DOHH2 (cell line): ENCODE results near the gene THTPA.

Source experiments
- H3F3A ChIP-seq: fragments of 200-600 bp; sonication (generic), shearing (Covaris generic); 2 replicates; pipeline ENCODE4 v1.6.0; 2016; ENCODE audit warnings: antibody characterized with exemption, mild to moderate bottlenecking; ENCODE audit not compliant: control insufficient read depth, insufficient read depth
- H3K27ac ChIP-seq: fragments of 200-600 bp; sonication (generic); 2 replicates; pipeline ENCODE4 v1.5.1; 2014; ENCODE audit warnings: low read depth, mild to moderate bottlenecking, low read length, moderate library complexity
- H3K27me3 ChIP-seq: fragments of 200-600 bp; sonication (generic); 2 replicates; pipeline ENCODE4 v1.6.1; 2014; ENCODE audit warnings: mild to moderate bottlenecking, low read length, mixed read lengths; ENCODE audit not compliant: control insufficient read depth
- H3K36me3 ChIP-seq: fragments of 200-600 bp; sonication (generic); 2 replicates; pipeline ENCODE4 v1.6.1; 2014; ENCODE audit warnings: mild to moderate bottlenecking, low read length, moderate library complexity, mixed read lengths; ENCODE audit not compliant: control insufficient read depth
- H3K4me1 ChIP-seq: fragments of 200-600 bp; sonication (generic); 2 replicates; pipeline ENCODE4 v1.6.1; 2014; ENCODE audit warnings: mild to moderate bottlenecking, low read length, mixed read lengths; ENCODE audit not compliant: control insufficient read depth
- H3K4me2 ChIP-seq: fragments of 200-600 bp; sonication (generic); 2 replicates; pipeline ENCODE4 v1.6.0; 2014; ENCODE audit warnings: mild to moderate bottlenecking, low read length, moderate library complexity
- H3K4me3 ChIP-seq: fragments of 200-600 bp; sonication (generic); 2 replicates; pipeline ENCODE4 v1.5.1; 2014; ENCODE audit warnings: mild to moderate bottlenecking, low read length, mixed read lengths
- H3K79me2 ChIP-seq: fragments of 200-600 bp; sonication (generic); 2 replicates; pipeline ENCODE4 v1.6.1; 2014; ENCODE audit warnings: mild to moderate bottlenecking, low read length, mixed read lengths; ENCODE audit not compliant: control insufficient read depth
- H3K9me2 ChIP-seq: fragments of 200-600 bp; sonication (generic); replicated peaks from 2 replicates; pipeline ENCODE4 v1.6.1; 2014; ENCODE audit warnings: mild to moderate bottlenecking, low read length, mixed read lengths; ENCODE audit not compliant: control insufficient read depth
- H3K9me3 ChIP-seq: fragments of 200-600 bp; sonication (generic); 2 replicates; pipeline ENCODE4 v1.6.1; 2014; ENCODE audit warnings: antibody characterized with exemption, low read length, mixed read lengths; ENCODE audit not compliant: control insufficient read depth, insufficient read depth
- H4K20me1 ChIP-seq: fragments of 200-600 bp; sonication (generic); 2 replicates; pipeline ENCODE4 v1.6.0; 2014; ENCODE audit warnings: low read depth, mild to moderate bottlenecking, antibody characterized with exemption, low read length, moderate library complexity; ENCODE audit not compliant: control insufficient read depth, insufficient read depth
- EZH2phosphoT487 ChIP-seq: fragments of 200-600 bp; sonication (generic); IDR thresholded peaks from 2 replicates; pipeline ENCODE4 v1.6.1; 2017; ENCODE audit warnings: borderline replicate concordance, mild to moderate bottlenecking, antibody characterized with exemption, low read length, moderate library complexity, mixed read lengths
- TF ChIP-seq, protein P1 (sequence below): fragments of 200-600 bp; sonication (generic); IDR thresholded peaks from one replicate; pipeline ENCODE4 v1.5.1; 2014; ENCODE audit warnings: antibody characterized with exemption, mild to moderate bottlenecking, low read depth, low read length; ENCODE audit not compliant: poor library complexity, severe bottlenecking

Gene THTPA

DNA sequence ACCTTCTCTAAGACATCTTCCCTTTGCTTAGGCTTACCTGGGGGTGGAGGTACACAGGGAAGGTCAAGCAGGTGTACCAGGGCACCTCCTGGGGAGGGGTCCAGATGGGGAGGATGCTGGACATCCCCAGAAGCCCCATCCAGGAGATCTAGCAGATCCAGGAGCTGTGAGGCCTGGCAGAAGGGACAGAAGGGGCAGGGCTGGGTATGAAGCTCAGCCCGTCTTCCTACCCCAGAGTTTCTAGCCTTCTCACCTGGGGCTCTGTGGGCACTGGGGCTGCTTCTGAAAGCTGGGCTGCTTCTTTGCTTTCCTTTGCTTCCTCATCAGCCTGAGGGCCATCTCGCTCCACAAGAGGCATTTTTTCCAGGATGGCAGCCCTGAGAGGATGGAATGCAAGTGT, 5.2 kb downstream of the THTPA start:
- Histone ChIP-seq H3F3A (peaks cover 10% of the 10 kb centered on the region; the same call in 1 of the 2 replicates), H3K4me2 (no peak overlapping the region), H3K4me1 (peaks cover 19% of the 10 kb centered on the region), H3K36me3 (peaks cover 84% of the 10 kb centered on the region), H3K9me2 (no peaks in the 10 kb centered on the region), H3K4me3 (no peak overlapping the region), H4K20me1 (0 out of 2 replicates have a peak, but pooled peaks cover 5% of the 10 kb centered on the region), H3K27ac (no peak overlapping the region), H3K27me3 (no peaks in the 10 kb centered on the region), H3K9me3 (no peaks in the 10 kb centered on the region), H3K79me2 (peaks cover 39% of the 10 kb centered on the region)
- no peak for TF ChIP-seq EZH2phosphoT487
- TF ChIP-seq, protein P1, sequence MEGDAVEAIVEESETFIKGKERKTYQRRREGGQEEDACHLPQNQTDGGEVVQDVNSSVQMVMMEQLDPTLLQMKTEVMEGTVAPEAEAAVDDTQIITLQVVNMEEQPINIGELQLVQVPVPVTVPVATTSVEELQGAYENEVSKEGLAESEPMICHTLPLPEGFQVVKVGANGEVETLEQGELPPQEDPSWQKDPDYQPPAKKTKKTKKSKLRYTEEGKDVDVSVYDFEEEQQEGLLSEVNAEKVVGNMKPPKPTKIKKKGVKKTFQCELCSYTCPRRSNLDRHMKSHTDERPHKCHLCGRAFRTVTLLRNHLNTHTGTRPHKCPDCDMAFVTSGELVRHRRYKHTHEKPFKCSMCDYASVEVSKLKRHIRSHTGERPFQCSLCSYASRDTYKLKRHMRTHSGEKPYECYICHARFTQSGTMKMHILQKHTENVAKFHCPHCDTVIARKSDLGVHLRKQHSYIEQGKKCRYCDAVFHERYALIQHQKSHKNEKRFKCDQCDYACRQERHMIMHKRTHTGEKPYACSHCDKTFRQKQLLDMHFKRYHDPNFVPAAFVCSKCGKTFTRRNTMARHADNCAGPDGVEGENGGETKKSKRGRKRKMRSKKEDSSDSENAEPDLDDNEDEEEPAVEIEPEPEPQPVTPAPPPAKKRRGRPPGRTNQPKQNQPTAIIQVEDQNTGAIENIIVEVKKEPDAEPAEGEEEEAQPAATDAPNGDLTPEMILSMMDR = no peak

DNA sequence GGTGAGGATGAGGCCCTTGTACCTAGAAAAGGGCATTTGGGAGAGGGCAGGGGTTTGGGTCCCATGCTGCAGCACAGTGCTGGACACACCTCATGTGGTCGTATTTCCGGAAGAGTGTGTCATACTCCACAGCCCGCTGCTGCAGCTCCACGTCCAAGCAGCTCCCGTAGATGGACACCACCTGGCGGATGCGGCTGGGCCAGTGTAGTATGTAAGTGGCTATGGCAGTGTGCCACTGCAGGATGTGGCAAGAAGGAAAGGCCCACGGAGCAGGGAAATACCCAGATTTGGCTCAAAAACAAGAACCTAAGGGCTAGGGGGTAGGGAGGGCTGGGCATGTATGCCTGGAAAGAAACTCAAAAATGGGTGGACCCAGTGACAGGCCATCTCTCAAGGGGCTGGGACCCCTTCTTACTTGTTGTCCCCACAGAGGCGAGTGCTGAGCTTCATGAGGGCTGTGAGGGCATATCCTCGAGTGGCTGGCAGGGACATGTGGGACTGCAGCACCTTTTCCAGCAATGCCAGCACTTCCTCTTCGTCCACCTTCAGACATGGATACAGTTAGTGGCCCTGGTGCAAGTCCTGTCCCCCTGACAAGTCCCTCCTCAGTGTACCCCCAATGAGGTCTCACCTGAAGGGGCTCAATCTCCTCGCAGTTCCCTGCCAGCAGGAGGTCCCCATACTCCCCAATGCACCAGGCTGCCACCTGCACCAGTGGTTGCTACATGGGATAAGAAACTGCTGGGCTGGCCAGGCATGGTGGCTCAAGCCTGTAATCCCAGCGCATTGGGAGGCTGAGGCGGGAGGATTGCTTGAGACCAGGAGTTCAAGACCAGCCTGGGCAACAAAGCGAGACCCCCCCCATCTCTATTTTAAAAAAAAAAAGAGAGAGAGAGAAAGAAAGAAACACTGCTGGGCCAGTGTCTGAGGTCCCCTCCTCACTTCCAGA, 6.1 kb downstream of the THTPA start:
- Histone ChIP-seq H3K79me2 (peaks cover 39% of the 10 kb centered on the region), H3K27ac (no peak overlapping the region), H3K4me1 (peaks cover 19% of the 10 kb centered on the region), H3K36me3 (peaks cover 89% of the 10 kb centered on the region), H3K9me2 (no peaks in the 10 kb centered on the region), H3K27me3 (no peaks in the 10 kb centered on the region), H4K20me1 (0 out of 2 replicates have a peak, but pooled peaks cover 5% of the 10 kb centered on the region), H3F3A (peaks cover 10% of the 10 kb centered on the region; the same call in 1 of the 2 replicates), H3K4me3 (no peak overlapping the region), H3K4me2 (no peak overlapping the region), H3K9me3 (no peaks in the 10 kb centered on the region)
- TF ChIP-seq, protein P1 = no peak

DNA sequence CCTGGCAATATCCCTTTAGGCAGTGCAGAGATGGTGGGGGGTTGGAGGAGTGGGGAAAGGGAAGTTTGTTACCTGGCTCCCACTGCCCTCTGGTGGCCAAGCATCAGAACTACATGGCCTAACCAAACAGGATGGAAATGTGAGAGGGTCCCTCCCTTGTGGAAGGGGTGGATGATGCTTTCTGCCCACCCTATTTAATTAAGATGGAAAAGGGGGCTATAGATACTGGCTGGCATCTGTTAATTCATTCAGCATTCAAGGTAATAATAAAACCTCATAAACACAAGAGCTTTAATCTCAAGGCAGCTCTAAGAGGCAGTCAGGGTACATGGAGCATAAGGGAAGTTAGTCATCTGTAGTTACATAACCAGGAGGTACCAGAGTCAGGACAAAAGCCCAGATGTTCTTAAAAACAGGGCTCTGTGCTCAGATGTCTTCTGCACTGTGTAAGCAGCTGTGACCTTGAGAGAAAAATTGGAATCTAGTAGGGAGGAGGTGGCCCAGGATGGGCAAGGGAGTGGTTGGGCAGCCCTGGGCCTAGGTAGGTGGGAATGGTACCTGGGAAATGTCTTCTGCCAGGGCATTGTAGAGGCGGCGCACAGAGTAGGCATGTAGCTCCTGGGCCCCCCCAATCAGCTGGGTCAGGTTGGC, 6.9 kb downstream of the THTPA start:
- no peak overlapping the region for H3K4me2 ChIP-seq
- H3K27me3 ChIP-seq = no peaks in the 10 kb centered on the region
- peaks cover 87% of the 10 kb centered on the region for H3K36me3 ChIP-seq
- 0 out of 2 replicates have a peak, but pooled peaks cover 5% of the 10 kb centered on the region for H4K20me1 ChIP-seq
- peaks cover 36% of the 10 kb centered on the region for H3K79me2 ChIP-seq
- no peaks in the 10 kb centered on the region for H3K9me3 ChIP-seq
- no peak overlapping the region for H3K27ac ChIP-seq
- H3K4me1 ChIP-seq = peaks cover 12% of the 10 kb centered on the region
- H3K9me2 ChIP-seq = no peaks in the 10 kb centered on the region
- peaks cover 3% of the 10 kb centered on the region; the same call in 1 of the 2 replicates for H3F3A ChIP-seq
- no peak overlapping the region for H3K4me3 ChIP-seq
- TF ChIP-seq, protein P1 = peak; percentile 89
- no peak for TF ChIP-seq EZH2phosphoT487
